Parathyroid adenoma (tissue), 2 donors: ENCODE results near the gene ADAMTS6.

Experiments used
- H2AFZ ChIP-seq: fragments of 300-600 bp; sonication (generic); one replicate; pipeline ENCODE4 v1.7.0; 2017; ENCODE audit warnings: antibody characterized with exemption, mild to moderate bottlenecking
- H3K27ac ChIP-seq: fragments of 300-600 bp; sonication (generic); one replicate; pipeline ENCODE4 v1.7.0; 2017
- H3K27me3 ChIP-seq: fragments of 300-600 bp; sonication (generic); one replicate; pipeline ENCODE4 v1.7.0; 2017; ENCODE audit warnings: low read length; ENCODE audit not compliant: control insufficient read depth, insufficient read depth
- H3K36me3 ChIP-seq: fragments of 300-600 bp; sonication (generic); one replicate; pipeline ENCODE4 v1.7.0; 2017; ENCODE audit warnings: low read length; ENCODE audit not compliant: control insufficient read depth, insufficient read depth
- H3K4me1 ChIP-seq: fragments of 300-600 bp; sonication (generic); one replicate; pipeline ENCODE4 v1.7.0; 2017; ENCODE audit warnings: control low read depth
- H3K4me2 ChIP-seq: fragments of 300-600 bp; sonication (generic); one replicate; pipeline ENCODE4 v1.7.0; 2017; ENCODE audit warnings: low read length
- H3K4me3 ChIP-seq: fragments of 300-600 bp; sonication (generic); one replicate; pipeline ENCODE4 v1.7.0; 2017; ENCODE audit warnings: low read depth, low read length
- H3K79me2 ChIP-seq: fragments of 300-600 bp; sonication (generic); one replicate; pipeline ENCODE4 v1.7.0; 2017; ENCODE audit warnings: control low read depth
- H3K9ac ChIP-seq: fragments of 300-600 bp; sonication (generic); one replicate; pipeline ENCODE4 v1.7.0; 2017; ENCODE audit warnings: mild to moderate bottlenecking
- H3K9me3 ChIP-seq: fragments of 300-600 bp; sonication (generic); one replicate; pipeline ENCODE4 v1.7.0; 2017; ENCODE audit warnings: low read length; ENCODE audit not compliant: control insufficient read depth
- CTCF ChIP-seq: fragments of 300-600 bp; sonication (generic); IDR thresholded peaks from one replicate; pipeline ENCODE4 v1.7.0; 2017; ENCODE audit warnings: antibody characterized with exemption, mild to moderate bottlenecking
- donor health status: primary hyperparathyroidism.

Gene ADAMTS6

DNA sequence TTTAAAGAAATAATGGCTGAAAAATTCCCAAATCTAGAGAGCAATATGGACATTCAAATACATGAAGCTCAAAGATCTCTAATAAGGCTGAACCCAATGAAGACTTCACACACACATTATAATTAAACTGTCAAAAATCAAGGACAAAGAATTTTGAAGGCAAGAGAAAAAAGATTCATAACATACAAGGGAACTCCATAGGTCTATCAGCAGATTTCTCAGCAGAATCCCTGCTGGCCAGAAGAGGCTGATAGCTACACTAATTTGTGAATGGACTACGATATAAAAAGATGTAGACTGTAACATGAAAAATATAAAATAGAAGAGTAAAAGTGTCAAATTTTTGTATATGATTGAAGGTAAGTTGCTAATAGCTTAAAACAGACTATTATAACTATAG, 251.9 kb downstream of the ADAMTS6 start:
- Histone ChIP-seq H3K79me2 (no peaks in the 10 kb centered on the region), H3K4me3 (no peak overlapping the region), H3K36me3 (no peaks in the 10 kb centered on the region), H2AFZ (no peak overlapping the region), H3K4me2 (no peak overlapping the region), H3K4me1 (no peaks in the 10 kb centered on the region), H3K9me3 (peaks cover 3% of the 10 kb centered on the region), H3K27me3 (no peaks in the 10 kb centered on the region), H3K9ac (no peak overlapping the region), H3K27ac (no peak overlapping the region)
- no peak for TF ChIP-seq CTCF

DNA sequence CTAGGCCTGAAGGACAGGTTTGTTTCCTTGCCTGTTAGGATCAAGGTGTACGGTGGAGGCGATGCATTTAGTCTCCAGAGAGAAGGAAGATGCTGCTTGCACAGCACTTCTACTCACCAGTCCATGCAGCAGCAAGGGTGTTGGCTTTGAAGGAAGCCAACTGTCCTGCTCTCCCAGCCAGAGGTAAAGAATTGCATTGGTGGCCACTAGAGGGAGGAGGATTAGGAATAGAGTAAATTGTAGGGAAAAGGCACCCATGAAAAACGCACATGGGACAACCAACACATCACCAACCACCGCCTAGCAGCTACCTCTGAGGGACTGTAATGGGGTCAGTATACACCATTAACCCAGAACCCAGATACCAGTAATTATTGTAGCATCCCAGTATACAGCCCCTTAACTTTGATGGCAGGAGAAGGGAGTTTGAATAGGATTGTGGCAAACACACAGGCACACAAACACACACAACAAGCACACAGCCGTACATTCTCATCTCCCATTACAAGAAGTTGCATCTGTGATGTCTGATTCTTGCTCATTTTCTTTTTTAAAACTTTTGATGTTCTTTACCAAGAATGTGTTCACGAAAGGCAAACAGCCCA, 267.7 kb downstream of the ADAMTS6 start:
- Histone ChIP-seq H2AFZ (no peak overlapping the region), H3K27me3 (no peaks in the 10 kb centered on the region), H3K9me3 (no peaks in the 10 kb centered on the region), H3K27ac (no peak overlapping the region), H3K9ac (no peak overlapping the region), H3K4me3 (no peak overlapping the region), H3K79me2 (no peaks in the 10 kb centered on the region), H3K4me1 (no peaks in the 10 kb centered on the region), H3K36me3 (no peaks in the 10 kb centered on the region), H3K4me2 (no peak overlapping the region)
- peak; percentile 40 for TF ChIP-seq CTCF

- Histone ChIP-seq H3K9ac (no peak overlapping the region), H2AFZ (no peak overlapping the region), H3K79me2 (no peaks in the 10 kb centered on the region), H3K36me3 (no peaks in the 10 kb centered on the region), H3K9me3 (no peaks in the 10 kb centered on the region), H3K4me2 (no peak overlapping the region), H3K4me1 (no peaks in the 10 kb centered on the region), H3K27ac (no peak overlapping the region), H3K27me3 (no peaks in the 10 kb centered on the region), H3K4me3 (no peak overlapping the region)
- TF ChIP-seq CTCF, result no peak
Measured at GRCh38 chr5:65209341-65209740, 272.4 kb downstream of the ADAMTS6 start.

GRCh38 chr5:65204966-65205365, 276.8 kb downstream of the ADAMTS6 start:
- Histone ChIP-seq H2AFZ (no peak overlapping the region), H3K9me3 (no peaks in the 10 kb centered on the region), H3K79me2 (no peaks in the 10 kb centered on the region), H3K4me1 (no peaks in the 10 kb centered on the region), H3K36me3 (no peaks in the 10 kb centered on the region), H3K4me2 (no peak overlapping the region), H3K4me3 (no peak overlapping the region), H3K27ac (no peak overlapping the region), H3K9ac (no peak overlapping the region), H3K27me3 (no peaks in the 10 kb centered on the region)
- no peak for TF ChIP-seq CTCF

GRCh38 chr5:65203746-65204145, 278.0 kb downstream of the ADAMTS6 start:
- no peak overlapping the region for H3K4me3 ChIP-seq
- no peaks in the 10 kb centered on the region for H3K36me3 ChIP-seq
- H3K9me3 ChIP-seq, result no peaks in the 10 kb centered on the region
- no peak overlapping the region for H3K9ac ChIP-seq
- H3K27ac ChIP-seq, result no peak overlapping the region
- H3K4me1 ChIP-seq, result no peaks in the 10 kb centered on the region
- no peaks in the 10 kb centered on the region for H3K27me3 ChIP-seq
- no peak for TF ChIP-seq CTCF
- H3K79me2 ChIP-seq, result no peaks in the 10 kb centered on the region
- no peak overlapping the region for H2AFZ ChIP-seq
- H3K4me2 ChIP-seq, result no peak overlapping the region
